Hippocampal formation (tissue), 2 donors: ENCODE measurements around the gene TBRG4.
"Not testable (repeated sequence)": the region's sequence is repeated elsewhere in the genome, so short reads cannot be mapped to it uniquely, and the experiment has no call there.

Experiments
- DNase-seq, 2 donors: peaks; one replicate each; lab custom pipeline; 2025; lab: John Stamatoyannopoulos, UW

TBRG4 gene

GRCh38 chr7:45116048-45116447 is 4.6 kb upstream of the TBRG4 start:
- no peak for DNase-seq

- DNase-seq: no peak
These were observed 3.4 kb upstream of the TBRG4 start for GRCh38 chr7:45114926-45115325.

GRCh38 chr7:45114257-45114656 is 2.8 kb upstream of the TBRG4 start:
- DNase-seq: not testable (repeated sequence)

GRCh38 chr7:45112648-45113047 is 1.2 kb upstream of the TBRG4 start:
- no peak for DNase-seq

- DNase-seq: no peak
These were observed 2.6 kb downstream of the TBRG4 start for GRCh38 chr7:45108863-45109262.

GRCh38 chr7:45107356-45107755 is 4.1 kb downstream of the TBRG4 start:
- no peak for DNase-seq

- no peak for DNase-seq
These were observed 4.7 kb downstream of the TBRG4 start for GRCh38 chr7:45106820-45107219.

GRCh38 chr7:45105588-45106188 is 5.8 kb downstream of the TBRG4 start:
- DNase-seq: no peak

GRCh38 chr7:45104844-45105587 is 6.5 kb downstream of the TBRG4 start:
- no peak for DNase-seq

GRCh38 chr7:45103958-45104843 is 7.3 kb downstream of the TBRG4 start:
- no peak for DNase-seq

GRCh38 chr7:45102785-45103712 is 8.4 kb downstream of the TBRG4 start:
- DNase-seq: no peak

- DNase-seq: no peak
These were observed 9.7 kb downstream of the TBRG4 start for GRCh38 chr7:45101748-45102147.

GRCh38 chr7:45100761-45101480 is 10.6 kb downstream of the TBRG4 start:
- DNase-seq: no peak

GRCh38 chr7:45099891-45100760 is 11.4 kb downstream of the TBRG4 start:
- no peak for DNase-seq

- no peak for DNase-seq
These were observed 12.3 kb downstream of the TBRG4 start for GRCh38 chr7:45098983-45099839.

- no peak for DNase-seq
These were observed 18.6 kb downstream of the TBRG4 start for GRCh38 chr7:45092931-45093235.

GRCh38 chr7:45092100-45092930 is 19.2 kb downstream of the TBRG4 start:
- DNase-seq: no peak

- DNase-seq: peak; percentile 96 to 99
These were observed 22.1 kb downstream of the TBRG4 start for GRCh38 chr7:45089341-45089891.
